B cell (primary cell): ENCODE data around the gene ARFGAP3.

Experiments used
- EZH2 ChIP-seq: IDR thresholded peaks from 2 replicates; pipeline ENCODE4 v1.6.1; 2012; ENCODE audit warnings: borderline replicate concordance, low read depth, mild to moderate bottlenecking, moderate library complexity, low read length; ENCODE audit not compliant: insufficient read depth, poor library complexity, severe bottlenecking
- TF ChIP-seq, protein P1 (sequence below): fragments of 200-600 bp; IDR thresholded peaks from one replicate; pipeline ENCODE4 v1.8.0; 2022; ENCODE audit warnings: antibody characterized with exemption, mild to moderate bottlenecking

DNA sequence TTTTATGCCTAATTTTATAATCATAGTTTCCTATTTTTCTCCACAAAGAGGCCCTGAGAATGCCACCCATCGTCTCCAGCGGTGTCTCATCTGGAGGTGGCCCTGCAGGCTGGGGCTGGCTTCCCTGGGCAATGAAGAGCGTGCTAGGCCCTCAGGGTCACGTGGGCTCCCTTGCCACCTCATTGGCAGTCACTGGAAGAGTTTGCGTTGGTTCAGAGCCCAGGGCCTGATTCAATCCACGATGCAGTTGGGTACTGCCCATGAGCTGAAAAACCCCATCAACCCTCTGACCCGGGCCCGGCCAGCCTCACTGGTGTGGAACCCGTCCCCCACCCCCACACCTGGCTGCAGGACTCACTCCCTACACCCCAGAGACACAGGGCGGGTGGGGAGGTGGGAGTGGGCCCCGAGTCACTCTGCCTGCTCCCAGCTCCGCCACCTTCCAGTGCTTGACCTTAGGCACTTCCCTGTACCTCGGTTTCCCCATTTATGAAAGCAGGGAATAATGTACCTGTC, 93.0 kb downstream of the ARFGAP3 start:
- TF ChIP-seq, protein P1, sequence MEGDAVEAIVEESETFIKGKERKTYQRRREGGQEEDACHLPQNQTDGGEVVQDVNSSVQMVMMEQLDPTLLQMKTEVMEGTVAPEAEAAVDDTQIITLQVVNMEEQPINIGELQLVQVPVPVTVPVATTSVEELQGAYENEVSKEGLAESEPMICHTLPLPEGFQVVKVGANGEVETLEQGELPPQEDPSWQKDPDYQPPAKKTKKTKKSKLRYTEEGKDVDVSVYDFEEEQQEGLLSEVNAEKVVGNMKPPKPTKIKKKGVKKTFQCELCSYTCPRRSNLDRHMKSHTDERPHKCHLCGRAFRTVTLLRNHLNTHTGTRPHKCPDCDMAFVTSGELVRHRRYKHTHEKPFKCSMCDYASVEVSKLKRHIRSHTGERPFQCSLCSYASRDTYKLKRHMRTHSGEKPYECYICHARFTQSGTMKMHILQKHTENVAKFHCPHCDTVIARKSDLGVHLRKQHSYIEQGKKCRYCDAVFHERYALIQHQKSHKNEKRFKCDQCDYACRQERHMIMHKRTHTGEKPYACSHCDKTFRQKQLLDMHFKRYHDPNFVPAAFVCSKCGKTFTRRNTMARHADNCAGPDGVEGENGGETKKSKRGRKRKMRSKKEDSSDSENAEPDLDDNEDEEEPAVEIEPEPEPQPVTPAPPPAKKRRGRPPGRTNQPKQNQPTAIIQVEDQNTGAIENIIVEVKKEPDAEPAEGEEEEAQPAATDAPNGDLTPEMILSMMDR = no peak
- no peak for TF ChIP-seq EZH2
